Measurements from ENCODE around the gene MRPL19. TPM values are rescaled to one million over a fixed set of nuclear protein-coding genes. Genes with fewer than 3 reads are reported as not detected.
A peak's percentile ranks its signal among the peaks of the same experiment; 100 is the strongest.

The MRPL19 gene
- total RNA-seq, 1 donor from 2014 or later: 57.0 TPM

- intact Hi-C loops (cut with micrococcal nuclease): no loop called here
- no peaks in the 10 kb centered on the region for H3K27me3 ChIP-seq (ENCODE audit: low read depth)
- peaks cover 26% of the 10 kb centered on the region for H3K4me1 ChIP-seq
- no peaks in the 10 kb centered on the region for H3K36me3 ChIP-seq
- H3K4me3 ChIP-seq: no peak overlapping the region
- TF ChIP-seq CTCF (IDR thresholded peaks at IDR 0.05; ENCODE audit: borderline replicate concordance): no peak
- H3K9me3 ChIP-seq (replicated peaks): no peaks in the 10 kb centered on the region
- no peak overlapping the region for H3K27ac ChIP-seq (replicated peaks)
- no peak for DNase-seq
These were observed 9.0 kb upstream of the MRPL19 start for GRCh38 chr2:75637568-75637967.

GRCh38 chr2:75640621-75641121 is 5.9 kb upstream of the MRPL19 start:
- TF ChIP-seq CTCF (IDR thresholded peaks at IDR 0.05; ENCODE audit: borderline replicate concordance): peak; percentile 100
- DNase-seq: peak; percentile 57
- H3K4me1 ChIP-seq: peaks cover 16% of the 10 kb centered on the region
- no peaks in the 10 kb centered on the region for H3K9me3 ChIP-seq (replicated peaks)
- no peaks in the 10 kb centered on the region for H3K27me3 ChIP-seq (ENCODE audit: low read depth)
- H3K36me3 ChIP-seq: no peaks in the 10 kb centered on the region
- H3K27ac ChIP-seq (replicated peaks): peak overlapping the region; percentile 41
- H3K4me3 ChIP-seq: no peak overlapping the region
- intact Hi-C loops (cut with micrococcal nuclease): loop anchor here (5.0 kb wide), 1 partner anchor 37 kb away; no protein-coding TSS in a partner anchor

- Histone ChIP-seq H3K27ac (replicated peaks) (peak overlapping the region; percentile 41), H3K27me3 (ENCODE audit: low read depth) (no peaks in the 10 kb centered on the region), H3K4me1 (peaks cover 22% of the 10 kb centered on the region), H3K36me3 (no peaks in the 10 kb centered on the region), H3K9me3 (replicated peaks) (no peaks in the 10 kb centered on the region), H3K4me3 (no peak overlapping the region)
- DNase-seq: no peak
- intact Hi-C loops (cut with micrococcal nuclease): loop anchor here (5.0 kb wide), 1 partner anchor 36 kb away; no protein-coding TSS in a partner anchor
- TF ChIP-seq CTCF (IDR thresholded peaks at IDR 0.05; ENCODE audit: borderline replicate concordance): no peak
These were observed 5.0 kb upstream of the MRPL19 start for GRCh38 chr2:75641587-75641986.

- Histone ChIP-seq H3K36me3 (peaks cover under 1% of the 10 kb centered on the region), H3K27ac (replicated peaks) (no peak overlapping the region), H3K4me3 (no peak overlapping the region), H3K4me1 (peaks cover 46% of the 10 kb centered on the region), H3K9me3 (replicated peaks) (no peaks in the 10 kb centered on the region), H3K27me3 (ENCODE audit: low read depth) (no peaks in the 10 kb centered on the region)
- no peak for DNase-seq
- TF ChIP-seq CTCF (IDR thresholded peaks at IDR 0.05; ENCODE audit: borderline replicate concordance): no peak
- intact Hi-C loops (cut with micrococcal nuclease): loop anchor here (5.0 kb wide), 1 partner anchor 33 kb away; no protein-coding TSS in a partner anchor
These were observed 2.6 kb upstream of the MRPL19 start for GRCh38 chr2:75643980-75644379.

GRCh38 chr2:75645643-75646042 is 940 bp upstream of the MRPL19 start:
- Histone ChIP-seq H3K36me3 (peaks cover 16% of the 10 kb centered on the region), H3K4me1 (peaks cover 46% of the 10 kb centered on the region), H3K27ac (replicated peaks) (no peak overlapping the region), H3K4me3 (no peak overlapping the region), H3K27me3 (ENCODE audit: low read depth) (no peaks in the 10 kb centered on the region), H3K9me3 (replicated peaks) (no peaks in the 10 kb centered on the region)
- DNase-seq: no peak
- TF ChIP-seq CTCF (IDR thresholded peaks at IDR 0.05; ENCODE audit: borderline replicate concordance): no peak
- intact Hi-C loops (cut with micrococcal nuclease): no loop called here

Measured in left ventricle myocardium inferior (tissue), 1 donor.